Measurements from ENCODE around the gene GGA3. TPM values are rescaled to one million over a fixed set of nuclear protein-coding genes. Genes with fewer than 3 reads are reported as not detected.
"Not testable (repeated sequence)": the region's sequence is repeated elsewhere in the genome, so short reads cannot be mapped to it uniquely, and the experiment has no call there.

Gene GGA3
- polyA plus RNA-seq, 1 experiment = 27.6 TPM

DNA sequence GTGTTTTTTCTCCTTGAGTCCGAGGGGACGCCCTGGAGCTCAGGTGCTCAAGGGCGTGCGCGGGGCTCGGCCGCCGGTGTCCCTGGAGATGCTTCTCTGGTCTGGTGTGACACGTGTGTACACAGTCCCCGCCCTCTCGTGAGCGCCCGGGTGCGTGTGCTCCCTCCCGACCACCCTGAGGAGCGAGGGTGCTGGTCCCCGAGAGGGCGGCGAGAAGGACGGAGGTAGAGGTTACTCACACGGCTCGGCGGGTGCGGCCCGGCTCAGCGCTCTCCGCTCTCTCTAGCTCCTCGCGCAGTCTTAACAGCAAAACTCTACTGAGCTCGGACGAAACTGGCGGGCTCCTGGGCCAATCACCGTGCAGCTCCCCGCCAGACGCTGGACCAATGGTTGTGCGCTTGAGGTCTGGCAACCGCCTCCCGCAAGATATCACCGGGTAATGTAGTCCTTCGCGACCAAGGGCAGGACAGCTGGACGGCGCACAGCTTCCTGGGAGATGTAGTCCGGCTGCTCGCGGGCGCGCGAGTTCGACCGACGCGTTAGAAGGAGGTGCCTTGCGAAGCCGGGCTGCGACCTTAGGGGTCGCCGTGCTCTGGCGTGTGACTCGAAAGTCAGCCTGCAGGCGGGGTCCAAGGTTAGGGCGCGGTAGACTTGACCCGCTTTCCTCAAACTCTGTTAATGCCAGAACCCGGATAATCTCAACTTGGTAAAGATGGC is 27.9 kb upstream of the GGA3 start, which contains the start of gene SLC25A19:
Gene SLC25A19, minus strand, starts transcription at position 319 of the 717 bp plus-strand sequence. CDS start 2,669 bp downstream, outside the sequence.
- POLR2A ChIA-PET = interaction anchor here (0.5 to 1.4 kb wide), 4 partner anchors 18 to 227 kb away, joined by 4 to 9 read pairs (median 7); partner anchors contain the start of genes GRB2 and MIF4GD

DNA sequence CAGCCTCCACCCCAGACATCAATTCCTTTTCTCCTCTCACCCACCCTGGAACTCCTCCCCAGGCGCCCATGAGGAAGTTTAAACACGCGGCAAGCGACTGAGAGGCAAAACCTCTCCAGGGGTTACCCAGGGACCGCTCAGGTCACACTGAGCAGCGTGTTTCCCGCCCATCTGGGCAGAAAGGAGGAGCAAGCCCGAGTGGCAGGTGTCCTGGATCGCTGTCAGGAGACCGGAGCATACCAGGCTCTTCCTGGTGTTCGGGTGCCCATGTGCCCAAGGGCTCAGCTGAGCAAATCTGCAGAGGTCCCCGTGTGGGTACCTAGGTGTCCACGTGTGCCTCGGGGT is 27.3 kb upstream of the GGA3 start:
- Histone ChIP-seq H3K4me3 (ENCODE audit: low read depth, low read length) (peak overlapping the region; percentile 95), H3K27me3 (ENCODE audit: control insufficient read depth, insufficient read depth, low read length) (no peaks in the 10 kb centered on the region), H3K36me3 (ENCODE audit: control insufficient read depth, insufficient read depth, low read length) (peaks cover 2% of the 10 kb centered on the region; the same call in 1 of the 2 replicates)
- TF ChIP-seq, protein P1, sequence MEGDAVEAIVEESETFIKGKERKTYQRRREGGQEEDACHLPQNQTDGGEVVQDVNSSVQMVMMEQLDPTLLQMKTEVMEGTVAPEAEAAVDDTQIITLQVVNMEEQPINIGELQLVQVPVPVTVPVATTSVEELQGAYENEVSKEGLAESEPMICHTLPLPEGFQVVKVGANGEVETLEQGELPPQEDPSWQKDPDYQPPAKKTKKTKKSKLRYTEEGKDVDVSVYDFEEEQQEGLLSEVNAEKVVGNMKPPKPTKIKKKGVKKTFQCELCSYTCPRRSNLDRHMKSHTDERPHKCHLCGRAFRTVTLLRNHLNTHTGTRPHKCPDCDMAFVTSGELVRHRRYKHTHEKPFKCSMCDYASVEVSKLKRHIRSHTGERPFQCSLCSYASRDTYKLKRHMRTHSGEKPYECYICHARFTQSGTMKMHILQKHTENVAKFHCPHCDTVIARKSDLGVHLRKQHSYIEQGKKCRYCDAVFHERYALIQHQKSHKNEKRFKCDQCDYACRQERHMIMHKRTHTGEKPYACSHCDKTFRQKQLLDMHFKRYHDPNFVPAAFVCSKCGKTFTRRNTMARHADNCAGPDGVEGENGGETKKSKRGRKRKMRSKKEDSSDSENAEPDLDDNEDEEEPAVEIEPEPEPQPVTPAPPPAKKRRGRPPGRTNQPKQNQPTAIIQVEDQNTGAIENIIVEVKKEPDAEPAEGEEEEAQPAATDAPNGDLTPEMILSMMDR (IDR thresholded peaks at IDR 0.05; ENCODE audit: insufficient read depth, low read depth, low read length) = no peak
- no peak for DNase-seq (ENCODE audit: low read depth)
- ChIA-PET POLR2A (interaction anchor here (0.5 to 1.4 kb wide), 3 partner anchors 18 to 228 kb away, joined by 5 to 9 read pairs (median 9); partner anchors contain the start of gene MIF4GD), CTCF (interaction anchor here (0.8 to 1.7 kb wide), 11 partner anchors 11 to 224 kb away, joined by 3 to 11 read pairs (median 4); partner anchors contain the start of genes GGA3, MIF4GD and MRPS7)

More for the DNA sequence above, 27.9 kb upstream of the GGA3 start, which contains the start of gene SLC25A19:
- Histone ChIP-seq H3K4me3 (ENCODE audit: low read depth, low read length) (peak within 1 kb of the TSS; percentile 95), H3K36me3 (ENCODE audit: control insufficient read depth, insufficient read depth, low read length) (peaks cover 2% of the 10 kb centered on the region; the same call in 1 of the 2 replicates), H3K27me3 (ENCODE audit: control insufficient read depth, insufficient read depth, low read length) (no peaks in the 10 kb centered on the region)
- peak; percentile 98 for DNase-seq (ENCODE audit: low read depth)
- CTCF ChIA-PET = interaction anchor here (0.8 to 1.7 kb wide), 12 partner anchors 11 to 223 kb away, joined by 3 to 11 read pairs (median 4); partner anchors contain the start of genes GGA3, MIF4GD and MRPS7
- TF ChIP-seq, protein P1 (IDR thresholded peaks at IDR 0.05; ENCODE audit: insufficient read depth, low read depth, low read length) = peak; percentile 22

DNA sequence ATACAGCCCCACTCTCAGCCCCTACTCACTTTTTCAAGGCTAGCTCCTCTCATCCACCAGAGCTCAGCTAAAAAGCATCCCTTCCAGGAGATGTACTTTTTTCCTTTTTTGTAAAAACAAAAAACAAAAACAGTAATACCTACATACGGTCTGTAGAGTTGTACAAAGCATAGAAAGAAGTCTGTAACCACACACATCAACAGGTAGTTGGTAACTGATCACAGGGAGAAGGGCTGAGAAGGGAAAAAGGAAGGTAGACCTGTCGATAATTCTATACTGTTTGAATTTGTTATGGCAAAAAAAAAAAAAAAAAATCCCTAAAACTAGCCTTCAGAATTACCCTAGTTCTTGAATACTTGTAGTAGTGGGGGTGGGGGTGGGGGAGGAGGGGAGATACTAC is 27.0 kb upstream of the GGA3 start:
- ChIA-PET CTCF (interaction anchor here (1.5 to 1.7 kb wide), 3 partner anchors 11 to 124 kb away, joined by 6 to 11 read pairs (median 6); no protein-coding TSS in a partner anchor), POLR2A (no interaction called here)
- TF ChIP-seq, protein P1 (IDR thresholded peaks at IDR 0.05; ENCODE audit: insufficient read depth, low read depth, low read length) = no peak
- Histone ChIP-seq H3K36me3 (ENCODE audit: control insufficient read depth, insufficient read depth, low read length) (peaks cover 2% of the 10 kb centered on the region; the same call in 1 of the 2 replicates), H3K4me3 (ENCODE audit: low read depth, low read length) (peak overlapping the region; percentile 95), H3K27me3 (ENCODE audit: control insufficient read depth, insufficient read depth, low read length) (no peaks in the 10 kb centered on the region)
- DNase-seq (ENCODE audit: low read depth) = no peak

DNA sequence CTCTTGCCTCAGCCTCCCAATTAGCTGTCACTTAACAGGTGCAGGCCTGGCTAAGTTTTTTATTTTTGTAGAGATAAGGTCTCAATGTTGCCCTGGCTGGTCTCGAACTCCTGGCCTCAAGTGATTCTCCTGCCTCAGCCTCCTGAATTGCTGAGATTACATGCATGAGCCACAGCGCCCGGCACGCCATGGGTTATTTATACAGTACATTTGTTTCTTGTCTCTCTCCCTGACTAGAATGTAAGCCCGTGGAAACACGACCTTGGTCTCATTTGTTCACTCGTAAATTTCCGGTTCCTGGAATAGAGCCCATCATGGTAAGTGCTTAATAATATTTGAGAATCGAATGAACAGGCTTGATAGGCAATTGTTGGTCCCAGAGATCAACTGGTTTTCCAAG is 25.8 kb upstream of the GGA3 start:
- POLR2A ChIA-PET = no interaction called here
- no peak for DNase-seq (ENCODE audit: low read depth)
- TF ChIP-seq, protein P1 (IDR thresholded peaks at IDR 0.05; ENCODE audit: insufficient read depth, low read depth, low read length) = no peak
- CTCF ChIA-PET = interaction anchor here (1.3 kb wide), 1 partner anchor 9 kb away, joined by 3 read pairs; no protein-coding TSS in a partner anchor
- H3K36me3 ChIP-seq (ENCODE audit: control insufficient read depth, insufficient read depth, low read length) = peaks cover 2% of the 10 kb centered on the region; the same call in 1 of the 2 replicates
- H3K4me3 ChIP-seq (ENCODE audit: low read depth, low read length) = no peak overlapping the region
- H3K27me3 ChIP-seq (ENCODE audit: control insufficient read depth, insufficient read depth, low read length) = no peaks in the 10 kb centered on the region

DNA sequence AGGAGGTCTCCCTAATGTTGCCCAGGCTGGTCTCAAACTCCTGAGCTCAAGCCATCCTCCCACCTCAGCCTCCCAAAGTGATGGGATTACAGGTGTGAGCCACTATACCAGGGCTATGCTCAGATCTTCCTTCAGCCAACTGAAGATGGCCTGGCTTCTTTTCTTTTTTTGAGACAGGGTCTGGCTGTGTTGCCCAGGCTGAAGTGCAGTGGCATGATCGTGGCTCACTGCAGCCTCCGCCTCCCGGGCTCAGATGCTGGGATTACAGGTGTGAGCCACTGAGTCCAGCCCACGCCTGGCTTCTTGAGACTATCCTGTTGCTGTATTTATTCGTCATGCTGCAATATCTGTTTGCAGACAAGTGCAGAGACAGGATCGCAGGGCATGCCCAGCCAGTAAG is 23.7 kb upstream of the GGA3 start:
- no peak overlapping the region for H3K4me3 ChIP-seq (ENCODE audit: low read depth, low read length)
- ChIA-PET CTCF (interaction anchor here (0.9 to 2.8 kb wide), 2 partner anchors 12 to 15 kb away, joined by 4 to 8 read pairs; partner anchors contain the start of gene MIF4GD), POLR2A (no interaction called here)
- no peak for DNase-seq (ENCODE audit: low read depth)
- H3K36me3 ChIP-seq (ENCODE audit: control insufficient read depth, insufficient read depth, low read length) = peaks cover 2% of the 10 kb centered on the region; the same call in 1 of the 2 replicates
- no peaks in the 10 kb centered on the region for H3K27me3 ChIP-seq (ENCODE audit: control insufficient read depth, insufficient read depth, low read length)
- TF ChIP-seq, protein P1 (IDR thresholded peaks at IDR 0.05; ENCODE audit: insufficient read depth, low read depth, low read length) = no peak

DNA sequence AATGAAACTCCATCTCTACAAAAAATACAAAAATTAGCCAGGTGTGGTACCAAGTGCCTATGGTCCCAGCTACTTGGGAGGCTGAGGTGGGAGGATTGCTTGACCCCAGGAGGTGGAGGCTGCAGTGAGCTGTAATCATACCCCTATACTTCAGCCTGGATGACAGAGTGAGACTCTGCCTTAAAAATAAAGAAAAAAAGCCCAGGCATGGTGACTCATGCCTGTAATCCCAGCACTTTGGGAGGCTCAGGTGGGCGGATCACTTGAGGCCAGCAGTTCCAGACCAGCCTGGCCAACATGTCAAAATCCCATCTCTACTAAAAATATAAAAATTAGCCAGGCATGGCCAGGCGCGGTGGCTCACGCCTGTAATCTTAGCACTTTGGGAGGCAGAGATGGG is 18.8 kb upstream of the GGA3 start:
- H3K27me3 ChIP-seq (ENCODE audit: control insufficient read depth, insufficient read depth, low read length); DNase-seq (ENCODE audit: low read depth); POLR2A ChIA-PET; H3K36me3 ChIP-seq (ENCODE audit: control insufficient read depth, insufficient read depth, low read length); H3K4me3 ChIP-seq (ENCODE audit: low read depth, low read length): not testable (repeated sequence)
- CTCF ChIA-PET = interaction anchor here (2.0 kb wide), 1 partner anchor 9 kb away, joined by 8 read pairs; the partner anchor contains the start of gene MIF4GD

All from BJ (cell line).